ENCODE measurements around the gene MCCC1.

Gene MCCC1

GRCh38 chr3:182973047-182973446, 126.2 kb downstream of the MCCC1 start:
- H3K4me3 ChIP-seq (ENCODE audit: low read depth, low read length) = no peak overlapping the region
- peaks cover 8% of the 10 kb centered on the region for H3K4me1 ChIP-seq (ENCODE audit: control insufficient read depth, insufficient read depth, low read length)
- no peaks in the 10 kb centered on the region for H3K9me3 ChIP-seq (ENCODE audit: control insufficient read depth, insufficient read depth, low read length)
- H3K36me3 ChIP-seq (ENCODE audit: control insufficient read depth, insufficient read depth, low read length) = no peaks in the 10 kb centered on the region
- no peaks in the 10 kb centered on the region for H3K27me3 ChIP-seq (ENCODE audit: control insufficient read depth, insufficient read depth, low read length)
- no peak overlapping the region for H3K9ac ChIP-seq (ENCODE audit: low read depth, low read length)

GRCh38 chr3:182972387-182972786, 126.9 kb downstream of the MCCC1 start:
- Histone ChIP-seq H3K9me3 (ENCODE audit: control insufficient read depth, insufficient read depth, low read length) (no peaks in the 10 kb centered on the region), H3K9ac (ENCODE audit: low read depth, low read length) (no peak overlapping the region), H3K4me1 (ENCODE audit: control insufficient read depth, insufficient read depth, low read length) (peaks cover 8% of the 10 kb centered on the region), H3K4me3 (ENCODE audit: low read depth, low read length) (no peak overlapping the region), H3K27me3 (ENCODE audit: control insufficient read depth, insufficient read depth, low read length) (no peaks in the 10 kb centered on the region), H3K36me3 (ENCODE audit: control insufficient read depth, insufficient read depth, low read length) (no peaks in the 10 kb centered on the region)

GRCh38 chr3:182971637-182972036, 127.7 kb downstream of the MCCC1 start:
- Histone ChIP-seq H3K27me3 (ENCODE audit: control insufficient read depth, insufficient read depth, low read length) (no peaks in the 10 kb centered on the region), H3K4me3 (ENCODE audit: low read depth, low read length) (no peak overlapping the region), H3K9ac (ENCODE audit: low read depth, low read length) (no peak overlapping the region), H3K9me3 (ENCODE audit: control insufficient read depth, insufficient read depth, low read length) (no peaks in the 10 kb centered on the region), H3K4me1 (ENCODE audit: control insufficient read depth, insufficient read depth, low read length) (peaks cover 8% of the 10 kb centered on the region), H3K36me3 (ENCODE audit: control insufficient read depth, insufficient read depth, low read length) (no peaks in the 10 kb centered on the region)

GRCh38 chr3:182970811-182971418, 128.4 kb downstream of the MCCC1 start:
- Histone ChIP-seq H3K9ac (ENCODE audit: low read depth, low read length) (no peak overlapping the region), H3K36me3 (ENCODE audit: control insufficient read depth, insufficient read depth, low read length) (no peaks in the 10 kb centered on the region), H3K4me3 (ENCODE audit: low read depth, low read length) (no peak overlapping the region), H3K9me3 (ENCODE audit: control insufficient read depth, insufficient read depth, low read length) (no peaks in the 10 kb centered on the region), H3K27me3 (ENCODE audit: control insufficient read depth, insufficient read depth, low read length) (no peaks in the 10 kb centered on the region), H3K4me1 (ENCODE audit: control insufficient read depth, insufficient read depth, low read length) (peaks cover 8% of the 10 kb centered on the region)

- Histone ChIP-seq H3K9me3 (ENCODE audit: control insufficient read depth, insufficient read depth, low read length) (no peaks in the 10 kb centered on the region), H3K4me3 (ENCODE audit: low read depth, low read length) (no peak overlapping the region), H3K9ac (ENCODE audit: low read depth, low read length) (no peak overlapping the region), H3K4me1 (ENCODE audit: control insufficient read depth, insufficient read depth, low read length) (peaks cover 8% of the 10 kb centered on the region), H3K27me3 (ENCODE audit: control insufficient read depth, insufficient read depth, low read length) (no peaks in the 10 kb centered on the region), H3K36me3 (ENCODE audit: control insufficient read depth, insufficient read depth, low read length) (no peaks in the 10 kb centered on the region)
Measured at GRCh38 chr3:182969853-182970252, 129.4 kb downstream of the MCCC1 start.

- Histone ChIP-seq H3K9ac (ENCODE audit: low read depth, low read length) (no peak overlapping the region), H3K9me3 (ENCODE audit: control insufficient read depth, insufficient read depth, low read length) (no peaks in the 10 kb centered on the region), H3K4me1 (ENCODE audit: control insufficient read depth, insufficient read depth, low read length) (peaks cover 8% of the 10 kb centered on the region), H3K27me3 (ENCODE audit: control insufficient read depth, insufficient read depth, low read length) (no peaks in the 10 kb centered on the region), H3K36me3 (ENCODE audit: control insufficient read depth, insufficient read depth, low read length) (no peaks in the 10 kb centered on the region), H3K4me3 (ENCODE audit: low read depth, low read length) (no peak overlapping the region)
Measured at GRCh38 chr3:182969277-182969676, 130.0 kb downstream of the MCCC1 start.

- Histone ChIP-seq H3K9me3 (ENCODE audit: control insufficient read depth, insufficient read depth, low read length) (no peaks in the 10 kb centered on the region), H3K27me3 (ENCODE audit: control insufficient read depth, insufficient read depth, low read length) (no peaks in the 10 kb centered on the region), H3K36me3 (ENCODE audit: control insufficient read depth, insufficient read depth, low read length) (no peaks in the 10 kb centered on the region), H3K9ac (ENCODE audit: low read depth, low read length) (no peak overlapping the region), H3K4me3 (ENCODE audit: low read depth, low read length) (no peak overlapping the region), H3K4me1 (ENCODE audit: control insufficient read depth, insufficient read depth, low read length) (peaks cover 8% of the 10 kb centered on the region)
Measured at GRCh38 chr3:182967218-182968204, 131.8 kb downstream of the MCCC1 start.

- Histone ChIP-seq H3K4me3 (ENCODE audit: low read depth, low read length) (no peak overlapping the region), H3K9me3 (ENCODE audit: control insufficient read depth, insufficient read depth, low read length) (no peaks in the 10 kb centered on the region), H3K36me3 (ENCODE audit: control insufficient read depth, insufficient read depth, low read length) (no peaks in the 10 kb centered on the region), H3K9ac (ENCODE audit: low read depth, low read length) (no peak overlapping the region), H3K27me3 (ENCODE audit: control insufficient read depth, insufficient read depth, low read length) (no peaks in the 10 kb centered on the region), H3K4me1 (ENCODE audit: control insufficient read depth, insufficient read depth, low read length) (peaks cover 8% of the 10 kb centered on the region)
Measured at GRCh38 chr3:182965861-182966366, 133.4 kb downstream of the MCCC1 start.

Measured in iPS-15b (cell line).